ENCODE measurements around the gene PKD1. TPM values are rescaled to one million over a fixed set of nuclear protein-coding genes. Genes with fewer than 3 reads are reported as not detected.

Gene PKD1
- total and polyA plus RNA-seq, 7 donors = 10.6 to 372 (median 81.6) TPM

GRCh38 chr16:2054543-2055245 is 81.0 kb downstream of the PKD1 start:
- WGBS, 2 donors = 28 to 80% methylated on average over 29 of the region's 29 CpGs
- DNase-seq = no peak
- H3K4me1 ChIP-seq = no peaks in the 10 kb centered on the region
- H3K27ac ChIP-seq = no peak overlapping the region
- no peaks in the 10 kb centered on the region for H3K9me3 ChIP-seq
- TF ChIP-seq POLR2AphosphoS5 (IDR thresholded peaks at IDR 0.05) (no peak), EP300 (IDR thresholded peaks at IDR 0.05) (no peak), POLR2A (IDR thresholded peaks at IDR 0.05) (no peak), CTCF (IDR thresholded peaks at IDR 0.05) (no peak)
- no peak overlapping the region for H3K4me3 ChIP-seq
- H3K36me3 ChIP-seq = peaks cover 15 to 82% (median 46%) of the 10 kb centered on the region in 4 donors
- intact Hi-C loops (cut with DNase I) = no loop called here
- H3K27me3 ChIP-seq = no peaks in the 10 kb centered on the region

GRCh38 chr16:2053897-2054296 is 81.8 kb downstream of the PKD1 start:
- no peak for DNase-seq
- intact Hi-C loops (cut with DNase I) = no loop called here
- Histone ChIP-seq H3K27ac (no peak overlapping the region), H3K9me3 (no peaks in the 10 kb centered on the region), H3K4me3 (no peak overlapping the region), H3K4me1 (peaks cover 0 to 5% (median 4%) of the 10 kb centered on the region in 4 donors), H3K36me3 (peaks cover 15 to 76% (median 45%) of the 10 kb centered on the region in 4 donors), H3K27me3 (no peaks in the 10 kb centered on the region)
- TF ChIP-seq CTCF (IDR thresholded peaks at IDR 0.05) = no peak
- no peak for TF ChIP-seq EP300 (IDR thresholded peaks at IDR 0.05)
- TF ChIP-seq POLR2A (IDR thresholded peaks at IDR 0.05) = no peak
- no peak for TF ChIP-seq POLR2AphosphoS5 (IDR thresholded peaks at IDR 0.05)
- WGBS, 2 donors = 96 to 97% methylated on average over 17 of the region's 17 CpGs

GRCh38 chr16:2053211-2053610 is 82.5 kb downstream of the PKD1 start:
- 97% methylated on average over 21 of the region's 21 CpGs for WGBS, 2 donors
- Histone ChIP-seq H3K27me3 (no peaks in the 10 kb centered on the region), H3K36me3 (peaks cover 15 to 69% (median 38%) of the 10 kb centered on the region in 4 donors)

GRCh38 chr16:2048116-2048543 is 87.6 kb downstream of the PKD1 start:
- Histone ChIP-seq H3K4me1 (peaks cover 0 to 35% (median 28%) of the 10 kb centered on the region in 4 donors), H3K36me3 (peaks cover 12 to 43% (median 17%) of the 10 kb centered on the region in 4 donors), H3K9me3 (no peaks in the 10 kb centered on the region), H3K27me3 (no peaks in the 10 kb centered on the region), H3K4me3 (peak overlapping the region; percentile 87 to 95 (median 92)), H3K27ac (peak overlapping the region; percentile 79 to 84 (median 82))
- intact Hi-C loops (cut with DNase I) = no loop called here
- DNase-seq = no peak
- WGBS, 2 donors = 1% methylated on average over 30 of the region's 30 CpGs
- TF ChIP-seq POLR2AphosphoS5 (IDR thresholded peaks at IDR 0.05) = no peak
- no peak for TF ChIP-seq POLR2A (IDR thresholded peaks at IDR 0.05)
- no peak for TF ChIP-seq EP300 (IDR thresholded peaks at IDR 0.05)
- TF ChIP-seq CTCF (IDR thresholded peaks at IDR 0.05) = no peak

More at GRCh38 chr16:2053211-2053610, 82.5 kb downstream of the PKD1 start:
- no peak for DNase-seq
- Histone ChIP-seq H3K9me3 (no peaks in the 10 kb centered on the region), H3K4me3 (no peak overlapping the region), H3K4me1 (peaks cover 0 to 12% (median 10%) of the 10 kb centered on the region in 4 donors), H3K27ac (no peak overlapping the region)
- intact Hi-C loops (cut with DNase I) = no loop called here
- no peak for TF ChIP-seq POLR2A (IDR thresholded peaks at IDR 0.05)
- TF ChIP-seq POLR2AphosphoS5 (IDR thresholded peaks at IDR 0.05) = no peak
- no peak for TF ChIP-seq CTCF (IDR thresholded peaks at IDR 0.05)
- TF ChIP-seq EP300 (IDR thresholded peaks at IDR 0.05) = no peak

Data from sigmoid colon (tissue), 7 donors.